ENCODE results near the gene NUP98.
"Not testable (repeated sequence)": the region's sequence is repeated elsewhere in the genome, so short reads cannot be mapped to it uniquely, and the experiment has no call there.

The NUP98 gene

GRCh38 chr11:3825473-3826154, 28.3 kb upstream of the NUP98 start:
- DNase-seq = no peak

- peak; percentile 60 for DNase-seq
Measured at GRCh38 chr11:3824714-3825472, 27.5 kb upstream of the NUP98 start.

- no peak for DNase-seq
Measured at GRCh38 chr11:3823762-3824506, 26.6 kb upstream of the NUP98 start.

GRCh38 chr11:3823303-3823702, 25.9 kb upstream of the NUP98 start:
- no peak for DNase-seq

GRCh38 chr11:3822312-3822711, 25.0 kb upstream of the NUP98 start:
- DNase-seq = no peak

- DNase-seq = no peak
Measured at GRCh38 chr11:3820971-3821370, 23.6 kb upstream of the NUP98 start.

GRCh38 chr11:3817181-3817800, 19.9 kb upstream of the NUP98 start:
- DNase-seq = no peak

GRCh38 chr11:3816673-3817072, 19.3 kb upstream of the NUP98 start:
- no peak for DNase-seq

GRCh38 chr11:3815845-3816244, 18.5 kb upstream of the NUP98 start:
- no peak for DNase-seq

GRCh38 chr11:3814832-3815231, 17.5 kb upstream of the NUP98 start:
- DNase-seq = not testable (repeated sequence)

GRCh38 chr11:3810951-3811350, 13.6 kb upstream of the NUP98 start:
- DNase-seq = no peak

- DNase-seq = no peak
Measured at GRCh38 chr11:3810446-3810845, 13.1 kb upstream of the NUP98 start.

GRCh38 chr11:3809624-3809928, 12.2 kb upstream of the NUP98 start:
- no peak for DNase-seq

GRCh38 chr11:3808861-3809623, 11.7 kb upstream of the NUP98 start:
- peak; percentile 70 for DNase-seq

GRCh38 chr11:3807909-3808860, 10.8 kb upstream of the NUP98 start, which contains the start of gene PGAP2:
TSS of gene PGAP2 (plus strand) at chr11:3808560. CDS start at chr11:3811260, 2,700 bp downstream.
- peak; percentile 58 for DNase-seq

- no peak for DNase-seq
Measured at GRCh38 chr11:3803726-3804495, 6.6 kb upstream of the NUP98 start.

- no peak for DNase-seq
Measured at GRCh38 chr11:3802011-3802790, 4.8 kb upstream of the NUP98 start.

GRCh38 chr11:3799873-3800272, 2.5 kb upstream of the NUP98 start:
- no peak for DNase-seq

GRCh38 chr11:3799143-3799542, 1.8 kb upstream of the NUP98 start:
- no peak for DNase-seq

Measured in RPMI8226 (cell line).